Measurements from ENCODE around the gene RAD51B.
"Not testable (repeated sequence)": the region's sequence is repeated elsewhere in the genome, so short reads cannot be mapped to it uniquely, and the experiment has no call there.

DNA sequence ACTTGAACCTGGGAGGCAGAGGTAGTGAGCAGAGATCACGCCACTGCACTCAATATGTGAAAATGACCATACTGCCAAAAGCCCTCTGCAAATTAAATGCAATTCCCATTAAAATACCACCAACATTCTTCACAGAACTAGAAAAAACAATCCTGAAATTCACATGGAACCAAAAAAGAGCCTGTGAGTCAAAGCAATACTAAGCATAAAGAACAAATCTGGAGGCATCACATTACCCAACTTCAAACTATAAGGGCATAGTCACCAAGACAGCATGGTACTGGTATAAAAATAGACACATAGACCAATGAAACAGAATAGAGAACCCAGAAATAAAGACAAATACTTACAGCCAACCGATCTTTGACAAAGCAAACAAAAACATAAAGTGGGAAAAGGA lies 401.5 kb downstream of the RAD51B start:
- TF ChIP-seq, protein P1, sequence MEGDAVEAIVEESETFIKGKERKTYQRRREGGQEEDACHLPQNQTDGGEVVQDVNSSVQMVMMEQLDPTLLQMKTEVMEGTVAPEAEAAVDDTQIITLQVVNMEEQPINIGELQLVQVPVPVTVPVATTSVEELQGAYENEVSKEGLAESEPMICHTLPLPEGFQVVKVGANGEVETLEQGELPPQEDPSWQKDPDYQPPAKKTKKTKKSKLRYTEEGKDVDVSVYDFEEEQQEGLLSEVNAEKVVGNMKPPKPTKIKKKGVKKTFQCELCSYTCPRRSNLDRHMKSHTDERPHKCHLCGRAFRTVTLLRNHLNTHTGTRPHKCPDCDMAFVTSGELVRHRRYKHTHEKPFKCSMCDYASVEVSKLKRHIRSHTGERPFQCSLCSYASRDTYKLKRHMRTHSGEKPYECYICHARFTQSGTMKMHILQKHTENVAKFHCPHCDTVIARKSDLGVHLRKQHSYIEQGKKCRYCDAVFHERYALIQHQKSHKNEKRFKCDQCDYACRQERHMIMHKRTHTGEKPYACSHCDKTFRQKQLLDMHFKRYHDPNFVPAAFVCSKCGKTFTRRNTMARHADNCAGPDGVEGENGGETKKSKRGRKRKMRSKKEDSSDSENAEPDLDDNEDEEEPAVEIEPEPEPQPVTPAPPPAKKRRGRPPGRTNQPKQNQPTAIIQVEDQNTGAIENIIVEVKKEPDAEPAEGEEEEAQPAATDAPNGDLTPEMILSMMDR (IDR thresholded peaks at IDR 0.05), result not testable (repeated sequence)
- TF ChIP-seq EP300, POLR2A (IDR thresholded peaks at IDR 0.05): not testable (repeated sequence)
